Neural cell (in vitro differentiated cells): ENCODE data around the gene MN1. TPM values are rescaled to one million over a fixed set of nuclear protein-coding genes. Genes with fewer than 3 reads are reported as not detected.

Source experiments
- H2AFZ ChIP-seq: fragments of 200-600, 300-800 bp; sonication (generic), shearing (Covaris generic); 2 replicates; pipeline ENCODE4 v1.6.0; 2014; ENCODE audit warnings: low read depth, mild to moderate bottlenecking, antibody characterized with exemption, low read length, moderate library complexity
- H3F3A ChIP-seq: fragments of 200-600 bp; shearing (Covaris generic); 2 replicates; pipeline ENCODE4 v1.6.1; 2016; ENCODE audit warnings: mild to moderate bottlenecking, moderate library complexity, mixed read lengths, antibody characterized with exemption, low read length; ENCODE audit not compliant: insufficient read depth, poor library complexity, severe bottlenecking
- H3K27ac ChIP-seq: fragments of 200-600, 300-800 bp; sonication (generic), shearing (Covaris generic); 2 replicates; pipeline ENCODE4 v1.5.1; 2014; ENCODE audit warnings: mild to moderate bottlenecking, low read length, moderate library complexity
- H3K27me3 ChIP-seq: fragments of 300-800, 200-600 bp; sonication (generic), shearing (Covaris generic); 2 replicates; pipeline ENCODE4 v1.6.0; 2014; ENCODE audit warnings: mild to moderate bottlenecking, low read depth, low read length, moderate library complexity; ENCODE audit not compliant: insufficient read depth
- H3K36me3 ChIP-seq: fragments of 300-800, 200-600 bp; sonication (generic), shearing (Covaris generic); 2 replicates; pipeline ENCODE4 v1.5.1; 2014; ENCODE audit warnings: mild to moderate bottlenecking, antibody characterized with exemption, low read length, moderate library complexity; ENCODE audit not compliant: insufficient read depth
- H3K4me2 ChIP-seq: fragments of 300-800, 200-600 bp; sonication (generic), shearing (Covaris generic); 2 replicates; pipeline ENCODE4 v1.6.0; 2014; ENCODE audit warnings: mild to moderate bottlenecking, low read length
- H3K4me3 ChIP-seq: fragments of 300-800, 200-600 bp; sonication (generic), shearing (Covaris generic); 2 replicates; pipeline ENCODE4 v1.5.1; 2014; ENCODE audit warnings: mild to moderate bottlenecking, low read length, moderate library complexity
- H3K79me2 ChIP-seq: fragments of 200-600 bp; shearing (Covaris generic); replicated peaks from 2 replicates; pipeline ENCODE4 v1.6.0; 2014; ENCODE audit warnings: mild to moderate bottlenecking, low read length, moderate library complexity; ENCODE audit not compliant: insufficient read depth
- H3K9ac ChIP-seq: fragments of 300-800, 200-600 bp; sonication (generic), shearing (Covaris generic); 2 replicates; pipeline ENCODE4 v1.6.1; 2016; ENCODE audit warnings: mild to moderate bottlenecking, low read length, mixed read lengths
- H3K9me2 ChIP-seq: fragments of 200-600 bp; shearing (Covaris generic); 2 replicates; pipeline ENCODE4 v1.6.1; 2016; ENCODE audit warnings: mild to moderate bottlenecking, low read length, mixed read lengths; ENCODE audit not compliant: insufficient read depth
- H3K9me3 ChIP-seq: fragments of 200-600, 300-800 bp; sonication (generic), shearing (Covaris generic); 2 replicates; pipeline ENCODE4 v1.6.1; 2016; ENCODE audit warnings: mild to moderate bottlenecking, mixed run types, low read length, moderate library complexity, mixed read lengths
- H4K20me1 ChIP-seq: fragments of 200-600 bp; shearing (Covaris generic); 2 replicates; pipeline ENCODE4 v1.6.1; 2016; ENCODE audit warnings: mild to moderate bottlenecking, mixed run types; ENCODE audit not compliant: insufficient read depth
- EP300 ChIP-seq: fragments of 450-650 bp; conservative IDR thresholded peaks from 2 replicates; pipeline ENCODE4 v1.6.1; 2014; ENCODE audit warnings: antibody characterized with exemption, mild to moderate bottlenecking, moderate library complexity; ENCODE audit not compliant: poor library complexity, severe bottlenecking
- EZH2 ChIP-seq: fragments of 200-600, 300-800 bp; shearing (Covaris generic), sonication (generic); IDR thresholded peaks from 2 replicates; pipeline ENCODE4 v1.6.1; 2014; ENCODE audit warnings: antibody characterized with exemption, low read length, borderline replicate concordance, mild to moderate bottlenecking; ENCODE audit not compliant: insufficient read depth, poor library complexity, severe bottlenecking
- MXI1 ChIP-seq: fragments of 450-650 bp; conservative IDR thresholded peaks from 2 replicates; pipeline ENCODE4 v1.6.1; 2014; ENCODE audit warnings: antibody characterized with exemption, mild to moderate bottlenecking; ENCODE audit not compliant: poor library complexity, severe bottlenecking
- POLR2AphosphoS5 ChIP-seq: IDR thresholded peaks from 2 replicates; pipeline ENCODE4 v1.6.1; 2012
- RAD21 ChIP-seq: fragments of 450-650 bp; conservative IDR thresholded peaks from 2 replicates; pipeline ENCODE4 v1.6.1; 2014; ENCODE audit warnings: antibody characterized with exemption, mild to moderate bottlenecking, moderate library complexity
- REST ChIP-seq: IDR thresholded peaks from 2 replicates; pipeline ENCODE4 v1.6.1; 2012; ENCODE audit warnings: borderline replicate concordance
- polyA plus RNA-seq: library from polyadenylated mRNA; depleted of rRNA; stranded (reverse); fragments of >200 nt; gene quantifications from 2 replicates; pipeline ENCODE4 v1.2.3, GENCODE V29; 2014

The MN1 gene
- polyA plus RNA-seq, 1 donor from 2014 or later = 7.3 TPM

DNA sequence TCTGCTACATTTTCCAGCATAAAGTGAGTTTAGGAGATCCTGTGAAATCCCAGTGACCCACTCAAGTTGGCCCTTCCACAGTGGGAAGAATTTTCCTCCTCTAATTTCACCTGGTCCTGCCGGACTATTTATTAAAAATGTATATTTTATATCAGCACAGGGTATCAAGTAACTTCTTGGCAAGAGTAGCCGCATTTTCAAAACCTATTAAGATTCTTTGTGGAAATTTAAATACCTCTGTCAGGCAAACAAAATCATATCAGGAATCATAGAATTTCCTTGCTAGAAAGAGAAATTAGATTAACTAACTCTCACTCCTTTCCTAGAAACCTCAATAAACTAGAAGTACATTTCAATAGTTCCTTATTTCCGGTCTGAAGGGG, 9.7 kb downstream of the MN1 start:
- Histone ChIP-seq H3K9me2 (no peaks in the 10 kb centered on the region), H3K36me3 (no peaks in the 10 kb centered on the region), H3F3A (peaks cover 3% of the 10 kb centered on the region), H3K9ac (peak overlapping the region; percentile 53), H3K4me2 (peak overlapping the region; percentile 66), H3K27ac (peak overlapping the region; percentile 59), H2AFZ (no peak overlapping the region), H4K20me1 (peaks cover 2% of the 10 kb centered on the region), H3K27me3 (no peaks in the 10 kb centered on the region), H3K9me3 (no peaks in the 10 kb centered on the region), H3K79me2 (peaks cover 97% of the 10 kb centered on the region), H3K4me3 (peak overlapping the region; percentile 63)
- TF ChIP-seq EZH2 (no peak), MXI1 (no peak), RAD21 (no peak), EP300 (no peak), POLR2AphosphoS5 (no peak), REST (no peak)

DNA sequence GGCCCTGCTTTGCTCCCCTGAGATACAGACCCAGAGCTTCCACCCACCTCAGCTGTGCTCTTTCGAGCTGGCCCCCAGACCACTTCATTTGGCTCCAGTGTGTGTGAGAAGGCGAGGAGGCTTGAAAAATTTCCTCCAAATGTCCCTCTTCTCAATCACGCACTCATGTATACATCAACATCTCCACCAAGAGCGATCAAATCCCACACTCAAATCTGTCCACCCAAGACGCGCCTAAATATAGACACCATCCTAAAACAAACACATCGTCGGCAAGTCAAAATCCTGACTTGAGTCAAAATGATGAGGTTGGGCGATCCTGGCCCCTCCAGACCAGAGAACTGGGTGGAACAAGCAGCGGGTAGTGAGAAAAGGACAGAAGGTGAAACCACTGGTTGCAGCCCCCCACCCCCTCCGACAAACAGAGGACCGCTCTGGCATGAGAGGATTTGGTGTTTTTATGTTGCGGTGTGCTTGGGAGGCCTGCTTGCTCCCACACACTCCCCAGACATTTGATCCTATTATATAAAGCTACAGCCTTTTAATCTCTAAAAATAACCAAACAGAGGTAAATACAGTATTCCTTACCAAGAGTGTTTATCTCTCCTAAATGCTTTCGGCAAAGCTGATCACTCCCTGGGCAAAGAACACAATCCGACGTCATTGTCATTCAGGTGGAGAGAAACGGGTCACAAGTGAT, 10.2 kb downstream of the MN1 start:
- Histone ChIP-seq H2AFZ (no peak overlapping the region), H3K79me2 (peaks cover 97% of the 10 kb centered on the region), H3K36me3 (no peaks in the 10 kb centered on the region), H3K4me2 (peak overlapping the region; percentile 66), H3F3A (peaks cover 3% of the 10 kb centered on the region), H3K9ac (peak overlapping the region; percentile 53), H3K27me3 (no peaks in the 10 kb centered on the region), H3K9me3 (no peaks in the 10 kb centered on the region), H3K9me2 (no peaks in the 10 kb centered on the region), H4K20me1 (peaks cover 2% of the 10 kb centered on the region), H3K27ac (peak overlapping the region; percentile 59), H3K4me3 (peak overlapping the region; percentile 63)
- TF ChIP-seq POLR2AphosphoS5 (no peak), REST (no peak), RAD21 (no peak), EP300 (no peak), MXI1 (no peak)
